HG02623 (cell line): Measurements from ENCODE around the gene SELENOS.

Source experiments
- ATAC-seq: cut with Tn5 transposase; IDR thresholded peaks from one replicate; pipeline ENCODE4 v1.9.1; 2021; ENCODE audit warnings: moderate library complexity; ENCODE audit not compliant: unreplicated experiment

Gene SELENOS

GRCh38 chr15:101277038-101277822 is at the start of gene SELENOS:
Gene SELENOS (minus strand): TSS chr15:101277485. CDS start chr15:101277417, 68 bp downstream.
- ATAC-seq, result peak; percentile 90

- no peak for ATAC-seq
These were observed 49.3 kb upstream of the SELENOS start for GRCh38 chr15:101326462-101327146.

GRCh38 chr15:101326026-101326315 is 48.7 kb upstream of the SELENOS start:
- ATAC-seq, result no peak

- ATAC-seq, result no peak
These were observed 48.2 kb upstream of the SELENOS start for GRCh38 chr15:101325263-101326025.

GRCh38 chr15:101324524-101325177 is 47.4 kb upstream of the SELENOS start:
- no peak for ATAC-seq

GRCh38 chr15:101323793-101324523 is 46.7 kb upstream of the SELENOS start:
- no peak for ATAC-seq

- no peak for ATAC-seq
These were observed 45.7 kb upstream of the SELENOS start for GRCh38 chr15:101322854-101323477.

- ATAC-seq, result no peak
These were observed 44.9 kb upstream of the SELENOS start for GRCh38 chr15:101322016-101322695.

GRCh38 chr15:101320501-101321052 is 43.3 kb upstream of the SELENOS start:
- ATAC-seq, result peak; percentile 43

GRCh38 chr15:101318839-101319238 is 41.6 kb upstream of the SELENOS start:
- ATAC-seq, result no peak

- ATAC-seq, result no peak
These were observed 41.0 kb upstream of the SELENOS start for GRCh38 chr15:101318147-101318819.

- ATAC-seq, result no peak
These were observed 40.1 kb upstream of the SELENOS start for GRCh38 chr15:101317336-101317872.

GRCh38 chr15:101316529-101316928 is 39.2 kb upstream of the SELENOS start:
- ATAC-seq, result no peak

- no peak for ATAC-seq
These were observed 38.5 kb upstream of the SELENOS start for GRCh38 chr15:101315736-101316135.

- no peak for ATAC-seq
These were observed 37.2 kb upstream of the SELENOS start for GRCh38 chr15:101314336-101315125.

GRCh38 chr15:101313041-101313761 is 35.9 kb upstream of the SELENOS start:
- no peak for ATAC-seq

- ATAC-seq, result no peak
These were observed 33.2 kb upstream of the SELENOS start for GRCh38 chr15:101310508-101310907.
